GM19452 (cell line): ENCODE results near the gene UBTD1.
"Not testable (repeated sequence)": the region's sequence is repeated elsewhere in the genome, so short reads cannot be mapped to it uniquely, and the experiment has no call there.

ENCODE experiments used
- ATAC-seq: cut with Tn5 transposase; IDR thresholded peaks from one replicate; pipeline ENCODE4 v1.9.1; 2021; ENCODE audit not compliant: unreplicated experiment

UBTD1 gene, protein sequence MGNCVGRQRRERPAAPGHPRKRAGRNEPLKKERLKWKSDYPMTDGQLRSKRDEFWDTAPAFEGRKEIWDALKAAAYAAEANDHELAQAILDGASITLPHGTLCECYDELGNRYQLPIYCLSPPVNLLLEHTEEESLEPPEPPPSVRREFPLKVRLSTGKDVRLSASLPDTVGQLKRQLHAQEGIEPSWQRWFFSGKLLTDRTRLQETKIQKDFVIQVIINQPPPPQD

DNA sequence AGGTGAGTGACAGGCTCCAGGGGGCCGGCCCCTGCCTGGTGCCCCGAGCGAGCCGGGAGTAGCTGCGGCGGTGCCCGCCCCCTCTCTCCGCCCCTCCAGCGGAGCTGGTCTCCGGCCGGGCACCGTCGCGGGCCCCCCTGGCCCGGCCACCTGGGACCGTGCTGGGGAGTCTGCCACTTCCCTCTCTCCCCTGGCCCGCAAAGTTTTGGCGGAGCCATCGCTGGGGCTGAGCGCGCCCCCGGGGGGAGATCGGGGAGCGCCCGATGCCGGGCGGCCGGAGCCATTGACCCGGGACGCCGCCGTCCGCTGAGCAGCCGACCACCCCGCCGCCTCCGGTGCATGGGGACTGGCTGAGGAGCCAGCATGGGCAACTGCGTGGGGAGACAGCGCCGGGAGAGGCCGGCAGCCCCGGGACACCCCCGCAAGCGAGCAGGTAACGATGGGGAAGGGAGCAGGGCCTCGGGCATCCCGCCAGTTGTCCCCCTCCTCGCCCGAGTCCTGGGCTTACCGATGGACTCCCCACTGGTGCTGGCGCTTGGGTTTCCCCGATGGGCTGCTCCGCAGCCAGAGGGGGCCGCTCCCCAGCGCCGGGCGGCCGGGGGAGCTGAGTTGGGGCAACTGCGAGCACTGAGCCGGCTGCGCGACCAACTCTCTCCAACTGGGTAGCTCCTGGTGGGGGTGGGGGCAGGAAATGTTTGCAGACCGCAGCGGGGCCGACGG is at the start of gene UBTD1:
Gene UBTD1, plus strand, starts transcription at position 84 of the 720 bp plus-strand sequence. Its CDS starts 280 bp downstream, at position 364.
- ATAC-seq = no peak

DNA sequence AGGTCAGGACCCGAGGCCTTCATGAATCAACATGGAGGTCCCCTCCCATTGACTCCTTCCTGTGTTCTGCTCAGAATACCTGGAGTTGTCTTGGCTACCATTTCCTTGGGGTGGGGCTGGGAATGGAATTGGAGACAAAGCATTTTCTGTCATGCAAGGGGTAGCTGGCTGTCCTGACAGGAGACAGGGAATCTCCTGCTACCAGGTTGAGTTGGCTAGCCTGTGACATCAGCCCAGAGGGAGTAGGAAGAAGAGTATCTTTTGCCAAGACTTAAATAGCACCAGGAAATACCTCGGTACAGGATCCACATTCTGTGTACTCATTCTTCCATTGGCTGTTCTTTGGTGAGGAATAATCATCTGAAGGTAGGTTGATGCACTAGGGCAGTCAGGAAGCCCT is 47.9 kb upstream of the UBTD1 start:
- ATAC-seq = no peak

DNA sequence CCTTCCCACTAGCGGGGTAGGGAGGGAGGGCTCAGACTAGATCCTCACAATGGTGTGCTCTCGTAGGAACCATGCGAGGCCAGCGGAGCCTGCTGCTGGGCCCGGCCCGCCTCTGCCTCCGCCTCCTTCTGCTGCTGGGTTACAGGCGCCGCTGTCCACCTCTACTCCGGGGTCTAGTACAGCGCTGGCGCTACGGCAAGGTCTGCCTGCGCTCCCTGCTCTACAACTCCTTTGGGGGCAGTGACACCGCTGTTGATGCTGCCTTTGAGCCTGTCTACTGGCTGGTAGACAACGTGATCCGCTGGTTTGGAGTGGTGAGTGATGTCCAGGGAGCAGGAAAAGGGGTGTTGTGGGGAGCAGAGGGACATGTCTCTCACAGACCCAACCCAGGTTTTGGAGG is 47.1 kb upstream of the UBTD1 start:
- no peak for ATAC-seq

DNA sequence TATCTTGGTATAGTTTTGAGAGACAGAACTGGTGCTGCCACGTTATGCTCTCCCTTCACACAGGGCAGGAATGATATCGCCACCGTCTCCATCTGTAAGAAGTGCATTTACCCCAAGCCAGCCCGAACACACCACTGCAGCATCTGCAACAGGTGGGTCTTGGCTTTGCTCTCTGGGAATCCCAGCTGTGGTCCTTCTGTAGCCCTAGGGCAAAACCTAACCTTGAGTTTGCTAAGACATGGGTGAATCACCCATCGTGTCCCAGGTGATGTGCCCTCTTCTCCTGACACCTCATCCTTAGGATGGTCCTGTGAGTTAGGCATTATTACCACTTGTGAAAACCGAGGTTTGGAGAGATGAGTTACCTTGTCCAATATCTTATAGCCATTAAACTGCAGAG is 46.4 kb upstream of the UBTD1 start:
- ATAC-seq = no peak

DNA sequence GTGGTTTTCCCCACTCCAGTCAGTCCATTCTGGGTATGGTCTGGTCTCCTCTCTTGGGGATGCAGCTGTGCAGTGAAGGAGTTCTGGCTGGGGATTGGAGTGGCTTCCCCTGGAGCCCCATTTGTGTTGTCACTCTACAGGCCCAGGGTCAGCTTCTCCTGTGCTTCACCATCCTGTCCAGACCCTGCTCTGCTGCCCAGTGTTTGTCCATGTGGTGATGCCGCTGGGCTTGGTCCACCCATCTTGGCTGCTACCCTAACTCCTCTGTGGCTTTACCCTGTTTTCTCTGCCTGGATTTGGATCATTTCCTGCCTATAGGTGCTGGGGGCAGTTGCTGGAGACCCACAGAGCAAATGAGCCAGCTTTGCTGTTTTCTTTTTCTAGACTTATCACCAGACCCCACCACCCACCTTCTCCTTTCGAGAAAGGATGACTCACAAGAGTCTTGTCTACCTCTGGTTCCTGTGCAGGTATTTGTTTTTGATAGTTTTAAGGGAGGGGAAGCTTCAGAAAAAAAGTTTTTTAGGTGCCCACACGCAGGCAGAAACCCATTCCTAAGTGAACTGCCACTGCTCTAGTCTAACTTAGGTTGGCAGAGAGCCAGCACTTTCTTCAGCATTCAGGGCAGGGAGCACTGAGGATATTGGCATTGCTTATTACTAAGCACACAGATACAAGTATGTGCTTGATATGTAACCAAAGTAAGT is 44.2 kb upstream of the UBTD1 start:
- no peak for ATAC-seq

DNA sequence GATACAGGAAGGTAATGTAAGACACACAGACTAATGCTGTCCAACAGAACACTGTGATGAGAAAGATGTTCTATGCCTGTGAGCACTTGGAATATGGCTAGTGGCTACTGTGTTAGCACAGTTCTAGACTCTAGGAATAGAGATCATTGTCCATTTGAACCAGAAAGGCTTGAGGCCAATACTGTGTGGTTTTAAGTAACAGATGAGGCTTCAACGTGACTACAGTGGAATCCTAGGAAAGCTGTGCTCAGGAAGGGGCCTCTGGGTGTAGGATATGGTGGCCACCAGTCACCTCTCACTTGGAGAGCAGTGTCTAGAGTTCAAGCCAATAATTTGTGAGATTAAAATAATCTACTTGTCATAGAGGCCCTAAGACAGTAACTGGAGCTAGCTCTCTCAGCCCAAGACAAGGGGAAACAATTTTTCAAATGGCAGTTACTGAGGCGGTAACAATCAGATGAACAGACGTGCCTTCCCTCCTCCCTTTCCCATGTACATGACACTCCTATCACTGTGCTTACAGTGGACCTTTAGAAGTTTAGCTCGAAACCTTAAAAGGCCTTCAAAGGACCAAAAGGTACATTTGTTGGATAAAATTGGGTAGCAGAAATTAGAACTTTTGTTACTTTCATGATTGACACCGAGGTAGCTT is 42.6 kb upstream of the UBTD1 start:
- no peak for ATAC-seq

DNA sequence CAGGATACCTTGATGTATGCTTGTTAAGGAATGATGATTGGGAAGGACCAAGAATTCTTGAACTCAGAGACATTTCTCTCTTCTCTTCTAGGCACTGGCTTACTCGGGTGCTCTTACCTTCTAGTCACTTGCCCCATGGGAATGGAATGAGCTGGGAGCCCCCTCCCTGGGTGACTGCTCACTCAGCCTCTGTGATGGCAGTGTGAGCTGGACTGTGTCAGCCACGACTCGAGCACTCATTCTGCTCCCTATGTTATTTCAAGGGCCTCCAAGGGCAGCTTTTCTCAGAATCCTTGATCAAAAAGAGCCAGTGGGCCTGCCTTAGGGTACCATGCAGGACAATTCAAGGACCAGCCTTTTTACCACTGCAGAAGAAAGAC is 42.0 kb upstream of the UBTD1 start:
- no peak for ATAC-seq

DNA sequence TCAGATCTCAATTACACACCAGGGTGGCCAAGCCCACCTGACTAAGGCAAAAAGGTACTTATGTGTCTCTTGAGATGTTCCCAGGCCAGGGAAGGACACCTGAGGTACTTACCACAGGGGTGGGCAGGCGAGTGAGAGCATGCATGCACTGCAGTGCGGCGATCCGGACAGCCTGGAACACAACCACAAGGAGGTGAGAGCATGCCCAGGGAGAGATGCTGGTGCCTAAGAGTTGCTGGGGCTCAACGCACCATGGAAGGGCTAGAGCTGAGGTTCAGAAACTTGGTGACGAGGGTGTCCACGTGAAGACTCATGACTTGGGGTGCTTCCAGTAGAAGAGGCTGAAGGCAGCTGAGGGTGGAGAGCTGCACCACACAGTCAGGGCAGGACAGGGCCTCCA is 39.6 kb upstream of the UBTD1 start:
- ATAC-seq = no peak

DNA sequence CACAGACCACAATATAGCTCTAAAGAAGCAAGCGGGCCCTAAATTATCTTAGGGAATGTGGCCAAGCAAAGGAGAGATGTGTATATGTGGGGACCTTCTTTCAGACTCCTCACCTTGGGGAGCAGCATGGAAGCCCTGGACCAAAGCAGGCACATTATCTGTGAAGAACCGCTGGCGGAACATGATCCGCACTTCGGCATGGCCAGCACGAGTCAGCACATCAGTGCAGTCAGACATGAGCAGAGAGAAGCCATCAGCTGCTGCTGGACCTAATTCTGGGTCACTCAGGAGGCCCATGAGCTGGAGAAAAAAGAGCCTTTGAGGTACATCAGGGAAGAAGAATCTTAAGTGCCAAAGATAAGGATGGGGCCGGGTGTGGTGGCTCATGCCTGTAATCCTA is 38.8 kb upstream of the UBTD1 start:
- no peak for ATAC-seq

DNA sequence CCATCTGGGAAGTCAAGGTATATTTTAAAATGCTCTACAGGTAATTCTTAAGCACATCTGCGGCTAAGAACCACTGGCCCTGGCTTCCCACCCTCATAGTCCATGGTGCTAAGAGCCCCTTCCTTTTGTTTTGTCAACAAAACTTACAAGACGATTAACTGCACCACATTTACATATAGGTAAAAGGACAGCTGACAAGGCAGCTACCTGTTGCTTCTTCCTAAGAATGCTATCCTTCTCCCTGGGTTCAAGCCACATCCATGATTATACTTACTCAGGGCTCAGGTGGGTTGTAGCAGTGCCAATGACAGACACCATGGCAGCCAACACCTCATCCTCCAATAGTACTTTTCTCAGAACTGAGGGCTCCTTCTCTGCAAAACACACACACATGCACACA is 36.4 kb upstream of the UBTD1 start:
- no peak for ATAC-seq

DNA sequence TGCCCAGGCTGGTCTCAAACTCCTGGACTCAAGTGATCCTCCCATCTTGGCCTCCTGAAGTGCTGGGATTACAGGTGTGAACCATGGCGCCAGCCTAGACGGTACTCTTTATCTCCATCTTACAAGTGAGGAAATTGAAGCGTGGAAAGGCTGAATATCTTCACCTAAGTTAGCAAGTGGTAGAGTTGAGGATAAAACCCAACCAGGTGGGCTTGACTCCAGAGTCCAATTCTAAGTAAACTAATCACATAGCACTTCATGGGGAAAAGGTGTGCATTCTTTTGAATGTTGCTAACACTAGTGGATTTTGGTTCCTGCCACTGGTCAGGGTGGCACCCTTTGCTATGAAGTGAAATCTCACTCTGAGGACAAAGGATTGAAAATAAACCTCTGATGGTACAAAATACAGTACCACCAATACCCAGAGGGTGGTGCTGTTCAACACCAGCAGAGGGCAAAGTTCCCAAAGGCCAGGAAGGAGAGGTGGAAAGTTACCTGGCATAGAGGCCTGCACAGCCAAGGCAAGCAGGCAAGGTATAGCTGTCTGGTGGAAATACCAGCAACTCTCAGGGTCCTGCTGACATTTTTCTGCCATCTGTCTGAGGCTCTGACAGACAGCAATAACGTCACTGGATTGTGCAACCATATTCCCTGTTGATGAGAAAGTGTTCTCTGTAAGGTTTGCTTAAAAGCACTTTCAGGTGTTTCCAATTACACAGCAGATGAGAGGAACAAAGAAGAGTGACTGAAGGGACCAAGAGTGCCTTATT is 35.2 kb upstream of the UBTD1 start:
- ATAC-seq = no peak

DNA sequence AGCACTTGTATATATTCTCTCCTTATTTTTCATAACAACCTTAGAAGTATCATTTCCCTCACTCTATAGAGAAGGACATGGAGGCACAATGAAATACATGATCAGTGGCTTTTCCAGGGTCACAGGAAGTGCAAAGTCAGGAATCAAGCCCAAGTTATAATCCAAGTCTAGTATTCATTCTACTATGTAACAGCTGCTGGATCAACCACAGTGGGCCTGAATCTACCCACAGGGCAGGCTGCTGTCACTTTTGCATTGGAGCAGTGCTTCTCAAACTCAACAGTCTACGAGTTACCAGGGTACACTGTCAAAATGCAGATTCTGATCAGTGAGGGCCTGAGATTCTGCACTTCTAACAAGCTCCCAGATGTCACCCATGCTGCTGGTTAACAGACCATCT is 34.5 kb upstream of the UBTD1 start:
- ATAC-seq = no peak

DNA sequence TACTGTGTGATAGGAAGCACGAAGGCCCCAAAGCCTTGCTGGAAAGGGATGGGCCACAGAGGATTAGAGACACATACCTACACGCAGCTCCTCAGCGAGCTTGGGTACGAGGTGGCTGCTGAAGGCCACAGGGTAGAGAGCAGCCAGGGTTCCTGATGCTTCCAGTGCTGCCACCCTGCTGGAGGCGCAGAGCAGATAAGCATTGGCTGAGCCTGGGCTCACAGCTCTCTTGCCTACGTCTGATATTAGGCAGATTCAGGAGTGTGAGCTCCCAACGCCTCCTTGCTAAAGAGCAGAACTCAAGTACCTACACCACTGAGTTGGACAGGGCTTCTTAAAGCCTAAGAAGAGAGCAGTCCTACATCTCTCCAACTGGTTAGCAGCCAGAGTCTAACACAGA is 32.7 kb upstream of the UBTD1 start:
- no peak for ATAC-seq

DNA sequence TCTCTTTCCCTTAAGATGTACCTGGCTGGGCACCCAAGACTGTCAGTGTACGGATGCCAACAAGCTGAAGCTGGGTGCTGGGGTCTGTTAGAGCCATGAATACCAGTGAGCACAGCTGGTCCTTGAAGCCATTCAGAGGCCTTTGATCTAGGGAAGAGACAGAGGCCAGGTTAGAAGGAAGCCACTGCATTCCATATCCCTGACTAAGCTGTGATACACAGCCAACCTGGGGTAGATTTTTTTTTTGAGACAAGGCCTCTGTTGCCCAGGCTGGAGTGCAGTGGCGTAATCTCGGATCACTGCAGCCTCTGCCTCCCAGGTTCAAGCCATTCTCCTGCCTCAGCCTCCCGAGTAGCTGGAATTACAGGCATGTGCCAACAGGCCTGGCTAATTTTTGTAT is 32.0 kb upstream of the UBTD1 start:
- no peak for ATAC-seq

DNA sequence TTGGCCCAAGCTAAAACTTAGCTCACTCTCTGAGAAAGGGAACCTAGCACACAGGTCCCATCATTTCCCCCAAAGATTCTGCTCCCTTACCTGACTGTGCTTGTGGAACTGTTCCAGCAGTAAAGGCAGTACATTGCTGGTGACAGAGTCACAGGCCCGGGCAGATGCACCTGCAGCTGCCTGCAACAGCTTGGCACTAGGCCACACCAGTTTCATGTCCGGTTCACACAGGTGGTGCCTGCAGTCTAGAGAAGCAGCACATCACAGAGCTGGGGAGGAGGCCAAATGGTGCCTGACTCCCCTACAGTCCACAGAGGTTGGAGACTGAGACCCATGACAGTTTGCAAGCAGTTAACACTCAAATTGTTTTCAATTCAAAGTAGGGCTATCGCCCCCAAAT is 30.6 kb upstream of the UBTD1 start:
- ATAC-seq = no peak

DNA sequence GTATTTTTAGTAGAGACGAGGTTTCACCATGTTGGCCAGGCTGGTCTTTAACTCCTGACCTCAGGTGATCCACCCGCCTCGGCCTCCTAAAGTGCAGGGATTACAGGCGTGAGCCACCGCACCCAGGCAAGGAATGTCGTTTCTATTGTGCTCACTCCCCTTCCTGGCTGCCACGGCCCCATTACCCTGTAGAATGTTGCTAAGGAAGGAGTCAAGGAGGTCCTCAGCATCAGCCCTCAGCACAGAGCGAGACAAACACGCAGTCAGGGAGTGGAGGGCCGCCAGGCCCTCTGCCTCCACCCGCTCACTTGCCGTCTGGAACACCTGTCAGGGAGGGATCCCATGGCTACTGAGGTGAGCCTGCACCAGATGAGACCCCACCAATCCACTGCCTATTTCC is 29.9 kb upstream of the UBTD1 start:
- ATAC-seq = not testable (repeated sequence)

DNA sequence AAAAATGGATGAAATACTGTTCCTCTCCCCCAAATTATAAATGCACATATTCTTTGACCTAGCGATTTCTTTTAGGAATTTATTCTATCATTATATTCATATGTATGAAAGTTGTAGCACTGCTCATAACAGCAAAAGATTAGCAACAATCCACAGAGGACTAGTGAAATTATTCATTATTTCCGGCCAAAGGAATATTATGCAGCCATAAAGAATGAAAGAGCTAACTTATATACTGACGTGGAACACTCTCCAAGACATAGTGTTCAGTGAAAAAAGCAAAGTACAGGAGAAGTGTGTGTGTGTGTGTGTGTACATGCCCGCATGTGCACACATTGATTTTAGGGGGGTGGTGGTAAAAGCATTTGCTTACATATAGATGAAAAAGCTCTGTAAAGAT is 23.8 kb upstream of the UBTD1 start:
- ATAC-seq = no peak

DNA sequence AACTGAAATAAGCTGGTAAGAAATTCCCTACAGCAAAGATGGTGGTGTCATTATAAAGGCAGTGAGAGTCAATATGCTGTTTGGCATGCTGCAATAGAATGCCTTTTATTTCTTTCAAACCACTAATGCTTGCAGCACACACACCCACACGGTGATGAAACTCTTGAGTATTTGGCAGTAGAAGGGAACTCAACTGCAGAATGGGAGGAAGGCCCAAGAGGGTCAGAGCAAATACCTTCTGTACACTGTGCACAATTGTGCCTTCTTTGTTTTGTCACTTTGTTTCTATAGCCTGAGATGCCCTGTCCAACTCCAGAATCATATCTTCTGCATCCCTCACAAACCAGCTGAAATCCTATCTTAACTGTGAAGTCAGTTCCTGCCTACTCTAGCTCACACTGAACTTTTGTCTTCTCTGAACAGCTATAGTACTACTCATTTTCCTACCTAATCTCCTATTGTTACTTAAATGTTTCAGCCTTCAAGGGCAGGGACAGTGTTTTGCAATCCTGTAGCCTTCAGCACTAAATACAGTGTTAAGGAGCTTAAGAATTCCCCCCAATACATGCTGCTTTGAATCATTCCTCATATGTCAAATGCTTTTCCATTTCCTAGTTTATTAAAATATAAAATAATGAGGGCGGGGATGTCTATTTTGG is 22.7 kb upstream of the UBTD1 start:
- ATAC-seq = no peak

DNA sequence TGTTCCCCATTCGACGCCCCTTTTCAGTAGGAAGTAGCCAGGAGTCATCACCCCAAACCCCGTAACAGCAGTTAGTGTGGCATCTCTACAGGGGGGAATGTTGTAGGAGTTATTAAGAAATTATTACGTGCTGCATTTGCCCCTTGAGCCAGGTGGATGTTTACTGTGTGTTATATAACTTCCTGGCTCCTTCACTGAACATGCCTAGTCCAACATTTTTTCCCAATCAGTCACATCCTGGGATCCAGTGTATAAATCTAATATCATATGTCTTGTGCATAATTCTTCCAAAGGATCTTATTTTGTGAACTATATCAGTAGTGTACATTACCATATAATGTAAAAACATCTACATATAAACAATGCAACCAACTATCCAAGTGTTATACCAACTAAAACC is 19.3 kb upstream of the UBTD1 start:
- not testable (repeated sequence) for ATAC-seq

DNA sequence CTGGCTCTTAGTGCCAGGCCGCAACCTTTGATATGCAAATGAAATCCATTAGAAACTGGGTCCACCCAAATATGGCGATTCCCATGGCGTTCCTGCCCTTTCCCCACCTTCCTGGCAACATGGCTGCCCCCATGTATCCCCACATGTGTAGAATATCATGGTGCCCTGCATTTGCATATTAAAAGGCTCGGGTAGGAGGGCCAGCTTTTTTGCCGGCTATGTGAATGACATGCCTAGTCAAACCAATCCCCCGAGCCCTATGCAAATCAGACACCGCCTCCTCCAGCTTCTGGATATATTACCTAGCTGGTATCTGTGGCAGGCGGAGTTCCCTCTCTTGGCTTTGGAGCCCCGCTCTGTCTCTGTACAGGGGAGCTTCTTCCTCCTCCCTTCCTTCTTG is 18.8 kb upstream of the UBTD1 start:
- no peak for ATAC-seq

DNA sequence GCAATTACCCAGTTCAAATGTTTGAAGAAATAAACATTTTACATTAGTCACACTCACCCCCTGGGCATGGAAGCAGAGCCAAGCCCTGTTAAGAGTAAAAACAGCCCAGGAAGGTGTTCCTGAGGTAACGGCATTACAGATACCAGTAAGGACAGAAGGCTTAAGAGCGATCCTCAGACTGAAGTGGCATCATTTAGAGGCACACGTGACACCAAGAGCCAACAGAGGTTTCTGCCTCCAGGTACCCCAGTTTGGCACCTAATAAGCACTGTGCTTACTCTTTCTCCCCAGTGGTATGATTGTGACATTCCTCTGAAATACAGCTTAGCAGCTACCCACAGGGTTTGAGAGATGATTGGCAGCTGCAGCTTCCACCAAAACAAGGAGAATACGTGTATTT is 17.7 kb upstream of the UBTD1 start:
- ATAC-seq = no peak
